ENCODE results near the gene PRND.

GRCh38 chr20:4774207-4774606 lies 52.5 kb downstream of the PRND start:
- TF ChIP-seq SP1 (IDR thresholded peaks at IDR 0.05; ENCODE audit: low read depth, low read length): no peak
- no peak for TF ChIP-seq TAF1 (IDR thresholded peaks at IDR 0.05; ENCODE audit: low read depth, low read length)
- no peak for TF ChIP-seq SIN3A (conservative IDR thresholded peaks at IDR 0.05 in 1 of 2, IDR thresholded peaks at IDR 0.05 in 1 of 2; ENCODE audit: low read depth in 1 of 2, low read length in 2 of 2)
- no peak for TF ChIP-seq POLR2AphosphoS5 (IDR thresholded peaks at IDR 0.05; ENCODE audit: low read depth, low read length)
- TF ChIP-seq CTCF (IDR thresholded peaks at IDR 0.05; ENCODE audit: control extremely low read depth in 1 of 3, insufficient read depth in 1 of 3, low read depth in 1 of 3, low read length in 3 of 3): no peak
- TF ChIP-seq RAD21 (IDR thresholded peaks at IDR 0.05 in 1 of 2, conservative IDR thresholded peaks at IDR 0.05 in 1 of 2; ENCODE audit: low read depth in 2 of 2, low read length in 2 of 2): no peak
- no peak for TF ChIP-seq MAX (IDR thresholded peaks at IDR 0.05)
- TF ChIP-seq CREB1 (IDR thresholded peaks at IDR 0.05): no peak
- no peak for TF ChIP-seq POLR2A (IDR thresholded peaks at IDR 0.05; ENCODE audit: control extremely low read depth in 1 of 2, low read depth in 2 of 2, low read length in 2 of 2)
- TF ChIP-seq RXRA (IDR thresholded peaks at IDR 0.05; ENCODE audit: insufficient read depth, low read depth, low read length): no peak
- no peak for TF ChIP-seq ZNF274 (IDR thresholded peaks at IDR 0.05; ENCODE audit: borderline replicate concordance, extremely low read depth, low read length)
- no peak for TF ChIP-seq EZH2 (IDR thresholded peaks at IDR 0.05; ENCODE audit: low read depth, low read length, severe bottlenecking)
